Middle frontal gyrus (tissue), 1 donor: ENCODE results near the gene AGBL3.
"Not testable (repeated sequence)": the region's sequence is repeated elsewhere in the genome, so short reads cannot be mapped to it uniquely, and the experiment has no call there.

ENCODE experiments used
- DNase-seq: peaks from one replicate; pipeline ENCODE4 v3.0.0-alpha.2; 2015; ENCODE audit warnings: low spot score; ENCODE audit errors: extremely low spot score

Gene AGBL3

GRCh38 chr7:135075716-135076115 is 89.4 kb downstream of the AGBL3 start:
- no peak for DNase-seq

GRCh38 chr7:135076882-135077281 is 90.6 kb downstream of the AGBL3 start:
- no peak for DNase-seq

- no peak for DNase-seq
Measured at GRCh38 chr7:135077642-135078041, 91.3 kb downstream of the AGBL3 start.

- no peak for DNase-seq
Measured at GRCh38 chr7:135078051-135078450, 91.7 kb downstream of the AGBL3 start.

GRCh38 chr7:135079068-135079467 is 92.8 kb downstream of the AGBL3 start:
- no peak for DNase-seq

- no peak for DNase-seq
Measured at GRCh38 chr7:135083005-135083404, 96.7 kb downstream of the AGBL3 start.

GRCh38 chr7:135088566-135088965 is 102.3 kb downstream of the AGBL3 start:
- DNase-seq = no peak

GRCh38 chr7:135091717-135092116 is 105.4 kb downstream of the AGBL3 start:
- DNase-seq = no peak

GRCh38 chr7:135094472-135095237 is 108.3 kb downstream of the AGBL3 start:
- no peak for DNase-seq

GRCh38 chr7:135095450-135095849 is 109.1 kb downstream of the AGBL3 start:
- DNase-seq = no peak

- DNase-seq = no peak
Measured at GRCh38 chr7:135098391-135098790, 112.1 kb downstream of the AGBL3 start.

GRCh38 chr7:135100856-135101255 is 114.5 kb downstream of the AGBL3 start:
- DNase-seq = no peak

- no peak for DNase-seq
Measured at GRCh38 chr7:135102372-135102771, 116.1 kb downstream of the AGBL3 start.

GRCh38 chr7:135109562-135109961 is 123.3 kb downstream of the AGBL3 start:
- no peak for DNase-seq

- DNase-seq = no peak
Measured at GRCh38 chr7:135109976-135110375, 123.7 kb downstream of the AGBL3 start.

- DNase-seq = no peak
Measured at GRCh38 chr7:135111379-135111778, 125.1 kb downstream of the AGBL3 start.

- DNase-seq = no peak
Measured at GRCh38 chr7:135114622-135115021, 128.3 kb downstream of the AGBL3 start.

GRCh38 chr7:135117096-135117495 is 130.8 kb downstream of the AGBL3 start:
- DNase-seq = no peak

GRCh38 chr7:135121868-135122267 is 135.6 kb downstream of the AGBL3 start:
- no peak for DNase-seq

GRCh38 chr7:135124631-135125030 is 138.3 kb downstream of the AGBL3 start:
- DNase-seq = not testable (repeated sequence)

- DNase-seq = no peak
Measured at GRCh38 chr7:135128931-135129330, 142.6 kb downstream of the AGBL3 start.

- DNase-seq = no peak
Measured at GRCh38 chr7:135129579-135129978, 143.3 kb downstream of the AGBL3 start.

- no peak for DNase-seq
Measured at GRCh38 chr7:135143885-135144668, 157.8 kb downstream of the AGBL3 start.
